Stomach smooth muscle (tissue), 2 donors: ENCODE data around the gene EPN3.

Source experiments
- H3K27ac ChIP-seq: one replicate; pipeline ENCODE4 v1.7.0; 2013; ENCODE audit warnings: mild to moderate bottlenecking, low read length, inconsistent platforms
- H3K27me3 ChIP-seq, 2 donors: one replicate each; pipeline ENCODE4 v1.7.0; 2013; ENCODE audit warnings: low read length in 2 of 2; ENCODE audit not compliant: insufficient read depth in 2 of 2, control insufficient read depth in 1 of 2
- H3K36me3 ChIP-seq, 2 donors: one replicate each; pipeline ENCODE4 v1.7.0; 2013; ENCODE audit warnings: low read length in 2 of 2; ENCODE audit not compliant: control insufficient read depth in 2 of 2, insufficient read depth in 2 of 2
- H3K4me1 ChIP-seq: one replicate; pipeline ENCODE4 v1.7.0; 2013; ENCODE audit warnings: low read length; ENCODE audit not compliant: control insufficient read depth, insufficient read depth
- H3K4me3 ChIP-seq, 2 donors: one replicate each; pipeline ENCODE4 v1.7.0; 2013; ENCODE audit warnings: low read length in 2 of 2
- H3K9ac ChIP-seq, 2 donors: one replicate each; pipeline ENCODE4 v1.7.0; 2013; ENCODE audit warnings: low read length in 2 of 2, mild to moderate bottlenecking in 1 of 2
- H3K9me3 ChIP-seq, 2 donors: one replicate each; pipeline ENCODE4 v1.7.0; 2013; ENCODE audit warnings: low read length in 2 of 2; ENCODE audit not compliant: control insufficient read depth in 2 of 2
- donor health status: healthy.
- donor health status: Pancreatic carcinoma.

The EPN3 gene

DNA sequence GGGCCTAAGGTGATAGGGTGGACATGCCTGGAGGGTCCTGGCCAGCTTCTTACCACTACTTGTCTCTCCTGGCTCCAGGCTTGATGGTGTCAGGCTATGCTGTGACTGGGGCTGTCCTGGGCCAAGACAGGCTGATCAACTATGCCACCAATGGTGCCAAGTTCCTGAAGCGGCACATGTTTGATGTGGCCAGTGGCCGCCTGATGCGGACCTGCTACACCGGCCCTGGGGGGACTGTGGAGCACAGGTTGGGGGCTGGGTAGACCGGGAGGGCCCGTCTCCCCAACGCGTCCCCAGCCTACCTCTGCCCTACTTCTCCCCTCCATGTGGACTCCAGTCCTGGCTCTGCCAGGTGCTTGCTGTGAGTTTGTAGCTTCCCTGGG, 18.9 kb downstream of the EPN3 start:
- H3K4me3 ChIP-seq = no peak overlapping the region
- no peak overlapping the region for H3K9ac ChIP-seq
- peaks cover 22% of the 10 kb centered on the region for H3K4me1 ChIP-seq
- peaks cover 4% of the 10 kb centered on the region in 2 donors for H3K27me3 ChIP-seq
- no peak overlapping the region for H3K27ac ChIP-seq
- no peaks in the 10 kb centered on the region for H3K9me3 ChIP-seq
- peaks cover 14 to 15% of the 10 kb centered on the region in 2 donors for H3K36me3 ChIP-seq

GRCh38 chr17:50551884-50552283, 19.3 kb downstream of the EPN3 start:
- peaks cover 21% of the 10 kb centered on the region for H3K4me1 ChIP-seq
- H3K36me3 ChIP-seq = peaks cover 14 to 15% of the 10 kb centered on the region in 2 donors
- no peak overlapping the region for H3K27ac ChIP-seq
- no peak overlapping the region for H3K4me3 ChIP-seq
- peaks cover 4% of the 10 kb centered on the region in 2 donors for H3K27me3 ChIP-seq
- H3K9ac ChIP-seq = no peak overlapping the region
- no peaks in the 10 kb centered on the region for H3K9me3 ChIP-seq

GRCh38 chr17:50554201-50554600, 21.7 kb downstream of the EPN3 start:
- H3K9me3 ChIP-seq = no peaks in the 10 kb centered on the region
- H3K27ac ChIP-seq = no peak overlapping the region
- H3K4me3 ChIP-seq = no peak overlapping the region
- peaks cover 14 to 15% of the 10 kb centered on the region in 2 donors for H3K36me3 ChIP-seq
- H3K9ac ChIP-seq = no peak overlapping the region
- H3K4me1 ChIP-seq = peaks cover 15% of the 10 kb centered on the region
- H3K27me3 ChIP-seq = peaks cover 12% of the 10 kb centered on the region in 2 donors

DNA sequence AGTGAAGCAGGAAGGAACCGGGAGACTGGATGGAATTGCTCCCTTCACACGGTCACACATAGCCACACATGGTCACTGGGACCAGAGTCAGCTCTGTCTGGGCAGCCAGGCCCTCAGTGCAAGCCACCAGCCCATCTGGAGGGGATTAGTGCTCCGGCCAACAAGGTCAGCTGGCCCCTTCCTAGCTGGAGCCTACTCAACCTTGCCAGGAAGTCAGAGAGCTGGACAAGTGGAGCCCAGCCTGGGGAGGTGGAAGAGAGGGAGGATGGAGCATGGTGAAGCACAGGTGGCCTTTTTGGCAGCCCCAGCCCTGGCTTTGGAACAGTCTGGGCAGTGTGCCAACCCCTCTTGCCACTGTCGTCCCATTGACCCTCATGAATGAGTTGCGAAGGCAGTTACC, 24.3 kb downstream of the EPN3 start:
- Histone ChIP-seq H3K4me1 (peaks cover 28% of the 10 kb centered on the region), H3K4me3 (no peak overlapping the region), H3K36me3 (peaks cover 8 to 10% of the 10 kb centered on the region in 2 donors), H3K27me3 (peaks cover 22 to 31% of the 10 kb centered on the region in 2 donors), H3K9me3 (no peaks in the 10 kb centered on the region), H3K9ac (no peak overlapping the region), H3K27ac (no peak overlapping the region)

GRCh38 chr17:50557630-50558029, 25.1 kb downstream of the EPN3 start:
- Histone ChIP-seq H3K9ac (no peak overlapping the region), H3K4me3 (no peak overlapping the region), H3K27ac (no peak overlapping the region), H3K27me3 (peaks cover 28 to 37% of the 10 kb centered on the region in 2 donors), H3K4me1 (peaks cover 28% of the 10 kb centered on the region), H3K36me3 (peaks cover 8 to 10% of the 10 kb centered on the region in 2 donors), H3K9me3 (no peaks in the 10 kb centered on the region)

- no peak overlapping the region for H3K27ac ChIP-seq
Observed at GRCh38 chr17:50558091-50558490, 25.6 kb downstream of the EPN3 start.

GRCh38 chr17:50558581-50558940, 26.0 kb downstream of the EPN3 start:
- Histone ChIP-seq H3K9ac (no peak overlapping the region), H3K4me3 (peak overlapping the region in 1 of 2 donors; percentile 69), H3K27ac (no peak overlapping the region), H3K9me3 (no peaks in the 10 kb centered on the region), H3K27me3 (peaks cover 35 to 46% of the 10 kb centered on the region in 2 donors), H3K36me3 (peaks cover 5 to 10% of the 10 kb centered on the region in 2 donors), H3K4me1 (peaks cover 28% of the 10 kb centered on the region)

More at GRCh38 chr17:50558091-50558490, 25.6 kb downstream of the EPN3 start:
- peaks cover 5 to 10% of the 10 kb centered on the region in 2 donors for H3K36me3 ChIP-seq
- no peak overlapping the region for H3K4me3 ChIP-seq
- peaks cover 28% of the 10 kb centered on the region for H3K4me1 ChIP-seq
- no peak overlapping the region for H3K9ac ChIP-seq
- H3K9me3 ChIP-seq = no peaks in the 10 kb centered on the region
- peaks cover 31 to 42% of the 10 kb centered on the region in 2 donors for H3K27me3 ChIP-seq

DNA sequence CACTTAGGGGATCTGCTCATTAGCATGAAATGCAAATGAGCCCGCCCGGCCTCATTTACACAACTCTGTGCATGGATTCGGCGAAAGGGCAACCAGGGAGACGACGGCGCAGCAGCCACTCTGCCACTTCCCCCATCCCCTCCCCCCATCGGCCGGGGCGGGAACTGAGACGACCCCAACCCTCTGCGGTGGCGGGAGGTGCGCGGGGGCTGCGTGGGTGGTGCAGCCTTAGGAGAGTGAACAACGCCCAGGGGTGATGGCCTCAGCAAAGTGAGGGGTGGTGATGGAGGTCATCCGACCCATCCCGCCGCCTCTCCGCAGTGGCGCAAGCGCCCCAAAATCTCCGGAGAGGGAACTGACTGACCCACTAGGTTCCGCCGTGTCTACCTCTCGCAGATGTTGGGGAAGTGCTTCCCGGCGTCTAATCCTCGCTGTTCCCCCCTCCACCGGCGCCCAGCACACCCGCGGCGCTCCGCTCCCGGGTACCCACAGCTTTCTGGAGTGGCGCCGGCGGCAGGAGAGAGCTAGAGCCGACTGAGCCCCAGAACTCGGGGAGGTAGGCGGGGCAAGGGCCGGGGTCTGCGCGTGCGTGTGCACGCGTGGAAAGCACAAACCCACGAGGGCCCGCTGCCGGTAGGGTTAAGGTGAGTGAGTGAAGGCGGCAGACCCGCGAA, 26.5 kb downstream of the EPN3 start:
- Histone ChIP-seq H3K36me3 (peaks cover 5 to 10% of the 10 kb centered on the region in 2 donors), H3K9me3 (no peaks in the 10 kb centered on the region), H3K27me3 (peaks cover 39 to 48% of the 10 kb centered on the region in 2 donors), H3K9ac (no peak overlapping the region), H3K27ac (no peak overlapping the region), H3K4me1 (peaks cover 28% of the 10 kb centered on the region), H3K4me3 (peak overlapping the region; percentile 69 to 72)

DNA sequence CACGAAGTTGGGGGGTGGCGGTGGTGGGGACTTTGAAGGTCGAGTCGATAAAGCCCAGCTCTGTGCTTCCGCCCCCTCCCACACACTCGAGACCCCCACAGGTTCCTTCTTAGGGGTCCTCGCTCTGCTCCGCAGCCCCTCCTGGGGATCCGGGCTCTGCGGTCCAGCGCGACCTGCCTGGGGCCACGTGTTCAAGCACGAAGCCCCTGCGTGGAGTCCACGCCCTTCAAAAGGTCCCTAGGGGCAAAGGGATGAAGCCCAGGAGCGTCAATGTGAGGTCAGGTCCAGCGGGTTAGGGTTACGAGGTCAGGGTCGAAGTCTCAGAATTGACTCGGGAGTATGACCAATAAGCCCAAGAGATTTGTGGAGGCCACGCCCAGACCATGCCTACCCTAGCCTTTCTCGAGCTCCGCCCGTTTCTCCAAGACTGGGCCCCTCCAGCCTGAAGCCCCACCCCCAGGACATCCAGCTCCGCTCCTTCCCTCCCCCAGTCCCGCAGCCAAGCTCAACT, 27.2 kb downstream of the EPN3 start:
- Histone ChIP-seq H3K4me3 (peak overlapping the region; percentile 69 to 72), H3K4me1 (peaks cover 32% of the 10 kb centered on the region), H3K27me3 (peaks cover 40 to 53% of the 10 kb centered on the region in 2 donors), H3K9me3 (no peaks in the 10 kb centered on the region), H3K9ac (no peak overlapping the region), H3K36me3 (peaks cover 5 to 10% of the 10 kb centered on the region in 2 donors), H3K27ac (no peak overlapping the region)

DNA sequence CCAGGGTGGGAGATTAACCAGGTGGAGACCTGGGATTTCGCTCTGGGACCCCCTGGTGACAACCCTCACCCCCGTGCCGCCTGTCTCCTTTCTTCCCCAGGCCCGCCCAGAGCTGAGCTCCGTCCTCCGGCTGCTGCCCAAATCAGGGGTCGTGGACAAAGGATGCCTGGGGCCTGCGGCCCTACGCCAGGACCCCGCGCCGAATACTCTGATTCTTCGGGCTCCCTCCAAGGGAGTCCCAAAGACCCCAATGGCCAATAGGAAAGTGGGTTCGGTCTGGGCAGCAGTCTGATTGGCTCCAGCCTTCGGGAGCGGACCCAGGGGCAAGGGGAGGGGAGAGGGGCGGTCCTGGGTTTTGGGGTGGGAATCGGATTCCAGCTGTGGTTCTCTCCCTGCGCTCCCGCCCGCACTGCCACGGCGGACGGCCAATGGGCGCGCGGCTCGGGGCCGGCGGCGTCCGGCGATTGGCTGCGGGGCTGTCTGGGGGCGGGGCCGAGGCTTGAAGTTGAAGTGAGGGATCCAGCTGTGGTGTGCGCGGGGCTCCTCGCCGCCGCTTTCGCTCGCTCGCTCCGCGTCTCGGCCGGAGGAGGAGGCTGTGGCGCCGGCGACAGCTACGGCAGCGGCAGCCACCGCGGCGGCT, 27.8 kb downstream of the EPN3 start, which contains the start of gene CACNA1G:
Gene CACNA1G (plus strand): TSS at position 531 of the 640 bp plus-strand sequence. CDS start 745 bp downstream, outside the sequence.
- Histone ChIP-seq H3K9me3 (no peaks in the 10 kb centered on the region), H3K27me3 (peaks cover 40 to 55% of the 10 kb centered on the region in 2 donors), H3K9ac (no peak within 1 kb of the TSS), H3K36me3 (peaks cover 2 to 8% of the 10 kb centered on the region in 2 donors), H3K27ac (no peak within 1 kb of the TSS), H3K4me3 (peak within 1 kb of the TSS; percentile 69 to 72), H3K4me1 (peaks cover 35% of the 10 kb centered on the region)
